GM21529 (cell line): ENCODE measurements around the gene SCRN3.
A peak's percentile ranks its signal among the peaks of the same experiment; 100 is the strongest.
"Not testable (repeated sequence)": the region's sequence is repeated elsewhere in the genome, so short reads cannot be mapped to it uniquely, and the experiment has no call there.

Source experiments
- ATAC-seq: cut with Tn5 transposase; IDR thresholded peaks from one replicate; pipeline ENCODE4 v1.9.1; 2021; ENCODE audit not compliant: unreplicated experiment

SCRN3 gene

GRCh38 chr2:174395284-174395968 lies at the start of gene SCRN3:
Gene SCRN3, plus strand, starts transcription at chr2:174395730. Its CDS starts 2,554 bp downstream, at chr2:174398284.
- peak; percentile 97 for ATAC-seq

DNA sequence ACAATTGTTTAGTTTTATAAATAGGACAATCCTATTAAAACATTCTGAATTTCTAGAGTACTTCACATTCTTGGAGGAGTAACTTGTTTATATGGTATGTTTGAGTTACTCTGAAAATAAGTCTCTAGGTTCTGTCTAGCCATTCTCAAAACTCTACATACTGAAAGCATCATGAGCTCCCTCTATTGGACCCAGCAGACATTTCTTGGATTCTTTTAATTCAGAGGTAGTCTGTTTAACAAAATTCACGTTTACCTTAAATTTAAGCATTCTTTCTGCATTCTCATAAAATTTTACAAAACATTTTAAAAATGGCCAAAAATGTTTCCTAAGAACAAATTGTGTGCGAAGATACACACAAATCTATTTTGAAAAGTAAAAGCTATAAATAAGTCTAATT lies 45.5 kb upstream of the SCRN3 start:
- ATAC-seq, result no peak

DNA sequence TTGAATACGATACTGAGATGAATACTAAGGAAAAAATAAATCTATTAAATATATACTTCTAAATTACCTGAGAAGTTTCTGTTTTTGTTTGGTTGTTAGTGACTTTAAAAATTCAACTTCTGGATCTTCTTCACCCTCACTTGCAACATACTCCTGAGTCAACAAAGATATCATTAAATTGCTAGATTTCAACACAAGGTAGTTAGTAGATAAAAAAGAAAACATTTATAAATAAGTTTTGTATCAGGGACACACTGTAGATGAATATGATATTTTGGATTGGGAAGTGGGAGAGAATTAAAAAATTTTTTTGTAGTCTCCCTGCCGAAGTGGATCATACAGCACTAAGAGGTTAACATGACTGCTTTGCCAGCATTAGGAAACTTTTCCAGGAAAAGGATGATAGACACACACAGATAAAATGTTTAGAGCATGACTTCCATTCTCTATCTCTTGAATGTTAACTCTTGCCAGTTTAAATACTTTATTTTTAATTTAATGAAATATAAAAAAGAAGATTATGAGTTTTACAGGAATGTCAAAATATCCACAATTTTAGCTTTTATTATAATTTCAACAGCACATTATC lies 44.8 kb upstream of the SCRN3 start:
- ATAC-seq, result no peak

- ATAC-seq, result no peak
Observed at GRCh38 chr2:174353004-174353403, 42.5 kb upstream of the SCRN3 start.

GRCh38 chr2:174356347-174356746 lies 39.2 kb upstream of the SCRN3 start:
- no peak for ATAC-seq

DNA sequence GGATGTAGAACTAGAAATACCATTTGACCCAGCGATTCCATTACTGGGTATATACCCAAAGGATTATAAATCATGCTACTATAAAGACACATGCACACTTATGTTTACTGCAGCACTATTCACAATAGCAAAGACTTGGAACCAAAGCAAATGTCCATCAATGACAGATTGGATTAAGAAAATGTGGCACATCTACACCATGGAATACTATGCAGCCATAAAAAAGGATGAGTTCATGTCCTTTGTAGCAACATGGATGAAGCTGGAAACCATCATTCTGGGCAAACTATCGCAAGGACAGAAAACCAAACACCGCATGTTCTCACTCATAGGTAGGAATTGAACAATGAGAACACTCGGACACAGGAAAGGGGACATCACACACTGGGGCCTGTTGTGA lies 35.9 kb upstream of the SCRN3 start:
- not testable (repeated sequence) for ATAC-seq

GRCh38 chr2:174362949-174363348 lies 32.6 kb upstream of the SCRN3 start:
- no peak for ATAC-seq

- not testable (repeated sequence) for ATAC-seq
Observed at GRCh38 chr2:174363492-174364225, 31.9 kb upstream of the SCRN3 start.

- ATAC-seq, result no peak
Observed at GRCh38 chr2:174364628-174365027, 30.9 kb upstream of the SCRN3 start.

DNA sequence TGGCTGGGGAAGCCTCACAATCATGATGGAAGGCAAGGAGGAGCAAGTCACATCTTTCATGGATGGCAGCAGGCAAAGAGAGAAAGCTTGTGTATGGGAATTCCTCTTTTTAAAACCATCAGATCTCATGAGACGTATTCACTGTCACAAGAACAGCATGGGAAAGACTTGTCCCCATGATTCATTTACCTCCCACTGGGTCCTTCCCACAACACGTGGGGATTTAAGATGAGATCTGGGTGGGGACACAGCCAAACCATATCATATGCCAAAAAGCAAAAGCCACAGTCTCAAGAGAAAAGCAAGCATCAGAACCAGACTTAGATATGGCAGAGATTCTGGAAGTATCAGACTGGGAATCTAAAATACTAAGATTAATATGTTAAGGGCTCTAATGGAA lies 30.0 kb upstream of the SCRN3 start:
- no peak for ATAC-seq

DNA sequence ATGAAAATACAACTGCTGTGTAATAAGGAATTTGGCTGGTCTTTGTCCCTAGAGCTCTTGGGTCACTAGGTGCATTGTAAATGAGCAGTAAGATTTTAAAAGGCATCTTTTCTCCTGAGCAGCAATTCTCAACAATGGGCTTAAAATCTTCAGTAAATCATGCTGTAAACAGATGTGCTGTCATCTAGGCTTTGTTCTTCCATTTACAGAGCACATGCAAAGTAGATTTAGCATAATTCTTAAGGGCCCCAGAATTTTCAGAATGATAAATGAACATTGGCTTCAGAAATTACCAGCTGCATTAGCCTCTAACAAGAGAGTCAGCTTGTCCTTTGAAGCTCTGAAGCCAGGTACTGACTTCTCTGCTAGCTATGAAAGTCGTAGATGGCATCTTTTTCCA lies 26.8 kb upstream of the SCRN3 start:
- no peak for ATAC-seq

- ATAC-seq, result no peak
Observed at GRCh38 chr2:174376967-174377366, 18.6 kb upstream of the SCRN3 start.

DNA sequence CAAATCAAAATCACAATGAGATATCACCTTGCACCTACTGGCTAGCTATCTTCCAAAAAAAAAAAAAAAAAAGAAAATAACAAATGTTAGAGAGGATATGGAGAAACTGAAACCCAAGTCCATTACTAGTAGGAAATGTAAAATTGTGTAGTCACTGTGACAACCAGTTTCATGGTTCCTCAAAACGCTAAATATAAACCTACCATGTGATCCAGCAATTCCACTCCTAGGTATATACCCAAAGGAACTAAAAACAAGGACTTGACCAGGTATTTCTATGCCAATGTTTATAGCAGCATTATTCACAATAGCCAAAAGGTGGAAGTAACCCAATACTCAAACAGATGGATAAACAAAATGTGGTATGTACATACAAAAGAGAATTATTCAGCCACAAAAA lies 11.7 kb upstream of the SCRN3 start:
- no peak for ATAC-seq

DNA sequence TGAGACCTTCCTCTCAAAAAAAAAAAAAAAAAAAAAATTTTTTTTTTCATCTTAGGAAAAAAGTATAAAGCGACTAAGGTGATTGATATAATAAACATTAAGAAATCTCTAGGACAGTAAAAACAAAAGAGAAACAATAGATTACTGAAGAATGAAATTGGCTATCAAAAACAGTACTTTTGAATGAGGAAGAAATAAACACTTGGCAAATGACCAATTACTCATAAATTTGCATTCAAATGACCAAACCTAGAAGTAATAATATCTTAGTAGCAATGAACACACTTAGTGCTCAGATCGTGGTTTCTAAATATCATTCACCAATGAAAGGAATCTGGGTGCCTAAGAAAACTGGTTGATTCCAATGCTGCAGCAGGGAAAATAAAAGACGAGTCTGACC lies 10.3 kb upstream of the SCRN3 start:
- no peak for ATAC-seq

GRCh38 chr2:174388706-174389105 lies 6.8 kb upstream of the SCRN3 start:
- ATAC-seq, result not testable (repeated sequence)

DNA sequence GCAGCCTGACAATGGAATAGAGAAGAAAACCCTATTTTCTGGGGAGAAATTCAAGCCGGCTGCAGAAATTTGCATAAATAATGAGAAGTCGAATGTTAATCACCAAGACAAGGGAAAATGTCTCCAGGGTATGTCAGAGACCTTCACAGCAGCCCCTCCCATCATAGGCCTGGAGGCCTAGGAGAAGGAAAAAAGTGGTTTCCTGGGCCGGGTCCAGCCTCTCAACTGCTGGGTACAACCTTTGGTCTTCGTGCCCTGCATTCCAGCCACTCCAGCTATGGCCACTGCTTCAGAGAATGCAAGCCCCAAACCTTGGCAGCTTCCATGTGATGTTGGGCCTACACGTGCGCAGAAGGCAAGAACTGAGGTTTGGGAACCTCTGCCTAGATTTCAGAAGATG lies 6.0 kb upstream of the SCRN3 start:
- ATAC-seq, result no peak

DNA sequence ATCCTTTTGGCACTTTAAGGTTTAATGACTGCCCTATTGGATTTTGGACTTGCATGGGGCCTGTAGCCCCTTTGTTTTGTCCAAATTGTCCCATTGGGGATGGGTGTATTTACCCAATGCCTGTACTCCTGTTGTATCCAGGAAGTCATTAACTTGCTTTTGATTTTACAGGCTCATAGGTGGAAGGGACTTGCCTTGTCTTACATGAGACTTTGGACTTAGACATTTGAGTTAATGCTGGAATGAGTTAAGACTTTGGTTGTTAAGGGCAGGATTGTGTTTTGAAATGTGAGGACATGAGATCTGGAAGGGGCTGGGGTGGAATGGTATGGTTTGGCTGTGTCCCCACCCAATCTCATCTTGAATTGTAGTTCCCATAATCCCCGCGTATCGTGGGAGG lies 5.2 kb upstream of the SCRN3 start:
- ATAC-seq, result not testable (repeated sequence)

- ATAC-seq, result no peak
Observed at GRCh38 chr2:174392706-174393105, 2.8 kb upstream of the SCRN3 start.

- ATAC-seq, result peak; percentile 16
Observed at GRCh38 chr2:174395969-174396630, 570 bp downstream of the SCRN3 start.

- ATAC-seq, result no peak
Observed at GRCh38 chr2:174397773-174398172, 2.2 kb downstream of the SCRN3 start.

DNA sequence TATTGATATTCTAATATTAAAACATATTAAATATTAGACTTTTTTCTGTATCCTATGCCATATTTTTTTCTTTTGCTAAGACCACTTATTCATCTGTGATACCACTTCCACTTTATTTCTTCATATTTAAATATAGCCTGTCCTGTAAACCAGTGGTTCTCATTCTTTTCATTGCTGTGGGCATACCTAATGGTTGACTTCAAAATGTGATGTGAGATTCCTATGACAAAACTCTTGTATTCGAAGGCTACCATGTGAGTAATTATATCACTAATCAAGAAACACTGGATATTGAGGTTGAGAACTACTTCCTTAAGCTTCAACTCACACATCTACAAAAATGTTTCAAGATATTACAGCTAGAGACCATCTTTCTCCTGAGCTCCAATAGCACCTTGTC lies 3.6 kb downstream of the SCRN3 start:
- ATAC-seq, result no peak

DNA sequence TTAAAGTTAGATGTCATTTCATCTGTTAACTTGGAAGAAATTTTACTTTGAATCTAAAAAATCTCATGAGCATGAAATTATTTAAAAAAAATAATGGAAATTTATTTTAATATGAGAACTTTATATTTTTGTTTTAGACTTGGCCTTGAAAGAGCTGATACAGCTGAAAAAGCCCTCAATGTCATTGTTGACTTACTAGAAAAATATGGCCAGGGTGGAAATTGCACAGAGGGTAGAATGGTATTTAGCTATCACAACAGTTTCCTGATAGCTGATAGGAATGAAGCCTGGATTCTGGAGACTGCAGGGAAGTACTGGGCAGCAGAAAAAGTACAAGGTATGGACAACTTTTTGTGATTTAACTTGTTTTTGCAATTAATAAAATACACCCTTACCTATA lies 5.3 kb downstream of the SCRN3 start:
- ATAC-seq, result no peak
